Activated CD8-positive, alpha-beta memory T cell treated with anti-CD3 and anti-CD28 coated beads, Interleukin-2, amount 50 U/mL, for 1 hour (primary cell): ENCODE results near the gene OPCML.

ENCODE experiments used
- DNase-seq: peaks from one replicate; pipeline ENCODE4 v3.0.0-alpha.2; 2020; ENCODE audit errors: extremely low read depth

OPCML gene

GRCh38 chr11:133176748-133177147 is 355.6 kb downstream of the OPCML start:
- DNase-seq = no peak

- DNase-seq = no peak
Measured at GRCh38 chr11:133175103-133175502, 357.2 kb downstream of the OPCML start.

DNA sequence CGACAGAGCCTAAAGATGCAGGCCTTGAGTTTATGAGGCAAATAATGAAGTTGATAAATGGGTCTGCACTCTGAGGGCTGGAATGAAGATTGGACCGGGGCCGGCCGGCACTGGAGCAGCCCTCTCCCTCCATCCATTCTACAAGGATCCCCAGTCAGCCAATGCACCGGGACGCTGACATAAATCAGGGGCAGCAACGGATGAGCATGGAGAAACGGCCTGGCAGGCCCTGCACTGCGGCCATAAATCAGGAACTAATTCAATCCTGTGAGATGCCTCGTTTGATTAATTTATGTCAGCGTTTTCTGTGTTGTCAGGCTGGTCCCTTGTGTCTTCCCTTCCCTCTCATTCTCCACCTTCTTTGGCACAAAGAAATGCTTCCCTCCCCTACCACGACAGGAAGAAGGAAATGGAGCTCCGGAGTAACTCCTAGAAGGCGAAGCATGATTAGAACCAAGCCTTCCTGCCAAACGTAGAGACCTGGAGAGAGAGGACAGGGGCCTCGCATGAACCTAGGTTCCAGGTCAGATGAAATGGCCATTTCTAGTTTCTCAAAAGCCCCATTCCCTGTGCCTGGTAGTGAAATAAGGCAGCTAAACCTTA is 358.4 kb downstream of the OPCML start:
- no peak for DNase-seq

- DNase-seq = no peak
Measured at GRCh38 chr11:133172349-133172748, 360.0 kb downstream of the OPCML start.

GRCh38 chr11:133171374-133171773 is 360.9 kb downstream of the OPCML start:
- DNase-seq = no peak

DNA sequence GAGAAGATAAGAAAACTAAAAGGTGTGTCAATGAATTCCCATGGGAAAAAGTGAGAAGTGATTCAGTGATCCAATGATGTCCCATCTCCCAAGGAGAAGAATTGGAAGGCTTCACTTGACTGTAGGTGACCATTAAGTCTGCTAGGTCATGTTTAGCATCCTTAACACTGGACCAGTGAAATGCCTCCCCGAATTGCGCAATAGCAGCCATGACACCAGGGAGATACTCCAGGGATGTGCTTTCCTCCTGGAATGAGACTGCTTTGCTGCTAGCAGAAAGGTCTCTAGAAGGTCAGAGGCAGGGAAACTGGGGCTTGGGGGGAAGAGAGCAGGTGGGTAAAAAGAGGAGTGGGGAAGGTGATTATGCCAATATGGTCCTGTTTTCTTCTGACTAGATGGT is 364.3 kb downstream of the OPCML start:
- DNase-seq = no peak

DNA sequence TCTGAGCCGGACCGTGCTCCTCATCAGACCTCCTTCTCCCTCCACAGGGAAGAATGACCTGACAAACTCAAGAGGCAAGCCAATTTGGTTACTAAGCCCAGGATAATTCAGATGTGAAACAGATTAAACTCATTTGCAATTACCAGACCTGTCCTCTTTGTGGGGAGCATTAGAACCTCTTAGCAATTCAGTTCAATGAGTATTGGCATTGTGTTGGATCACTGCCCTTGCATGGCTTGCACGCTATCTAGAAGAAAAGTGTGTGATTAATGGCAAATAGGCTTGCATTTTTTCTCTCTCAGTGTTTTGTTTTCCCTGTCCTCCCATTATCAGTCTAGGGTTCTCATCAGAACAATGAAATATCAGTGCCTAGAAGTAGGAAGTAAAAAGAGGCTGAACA is 365.6 kb downstream of the OPCML start:
- no peak for DNase-seq

GRCh38 chr11:133164986-133165385 is 367.3 kb downstream of the OPCML start:
- DNase-seq = no peak

DNA sequence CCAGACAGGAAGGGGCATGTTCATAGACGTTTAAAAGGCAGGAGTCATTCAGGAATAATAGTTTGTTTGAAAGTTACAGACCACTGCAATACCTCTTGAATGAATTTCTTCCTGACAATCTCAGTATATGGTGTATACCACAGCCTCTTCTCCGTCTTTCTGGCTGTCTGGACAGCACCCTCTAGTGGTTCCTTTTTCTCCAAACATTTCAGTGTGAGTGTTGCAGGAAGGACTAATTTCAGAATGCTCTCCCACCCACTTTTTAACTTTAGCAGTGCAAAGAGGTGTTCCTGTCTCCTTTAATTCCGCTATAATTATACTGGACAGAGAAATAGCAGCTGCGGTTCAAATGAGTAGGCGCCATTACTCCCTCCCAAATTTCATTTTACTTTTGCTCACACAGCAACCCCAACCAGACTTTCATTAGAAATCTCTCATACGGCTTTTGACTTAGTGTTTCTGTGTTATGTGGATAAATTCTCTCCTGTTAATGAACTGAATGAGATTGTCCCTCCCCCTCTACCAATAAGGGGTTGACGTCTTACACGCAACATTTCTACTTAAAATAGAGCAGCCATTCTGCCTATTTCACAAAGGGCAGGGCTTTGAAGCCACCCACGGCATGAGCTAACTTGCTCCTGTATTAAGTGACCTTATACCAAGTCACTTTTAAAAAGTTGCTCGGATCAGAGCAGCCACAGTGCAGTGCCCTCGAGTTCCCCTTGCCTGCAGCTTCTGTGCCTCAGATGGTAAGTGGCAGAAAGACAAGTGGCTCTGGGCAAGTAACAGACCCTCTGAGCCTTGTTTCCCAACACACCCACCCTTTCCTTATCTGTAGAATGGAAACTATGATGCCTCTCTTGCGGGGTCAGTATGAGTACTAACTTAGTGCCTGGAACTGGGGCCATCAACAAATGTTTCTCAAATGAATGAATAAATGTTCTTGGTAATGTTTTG is 368.6 kb downstream of the OPCML start:
- DNase-seq = no peak

DNA sequence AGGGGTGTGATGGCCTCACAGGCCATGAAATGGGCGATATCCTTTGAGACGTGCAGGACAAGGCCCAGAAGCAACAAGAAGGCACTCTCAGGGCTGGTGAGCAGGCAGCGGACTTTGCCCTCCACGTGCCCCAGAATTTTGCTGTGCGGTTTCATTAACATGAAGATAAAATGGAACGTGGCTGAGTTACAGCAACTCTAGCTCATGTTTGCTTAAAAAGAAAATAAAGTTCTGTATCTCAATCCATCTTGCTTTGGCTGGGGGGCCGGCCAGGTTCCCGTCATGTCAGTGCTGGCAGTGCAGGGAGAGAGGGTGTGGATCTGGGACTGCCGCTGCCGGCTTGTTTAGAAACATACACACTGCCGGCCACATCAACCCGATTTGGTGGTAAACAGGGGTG is 370.1 kb downstream of the OPCML start:
- no peak for DNase-seq

- no peak for DNase-seq
Measured at GRCh38 chr11:133160754-133161153, 371.5 kb downstream of the OPCML start.

GRCh38 chr11:133156986-133157745 is 375.1 kb downstream of the OPCML start:
- DNase-seq = no peak

- no peak for DNase-seq
Measured at GRCh38 chr11:133154781-133155180, 377.5 kb downstream of the OPCML start.

DNA sequence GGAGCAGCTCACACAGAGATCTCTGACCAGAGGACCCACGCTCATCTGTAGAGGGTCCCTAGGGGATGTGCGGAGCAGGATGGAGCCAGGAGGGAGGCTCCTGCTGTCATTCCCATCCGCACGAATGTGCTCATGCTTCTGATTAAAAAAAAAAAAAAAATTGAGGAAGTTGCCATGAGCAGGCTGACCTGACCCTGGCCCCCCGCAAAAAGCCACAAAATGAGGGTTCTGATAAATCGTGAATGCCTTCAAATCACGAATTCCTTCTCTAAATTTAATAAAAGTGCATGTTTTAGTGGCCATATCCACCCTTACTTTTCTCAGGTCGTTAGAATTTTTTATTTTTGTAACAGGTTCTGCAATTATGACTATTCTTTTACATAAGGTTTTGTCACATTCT is 378.2 kb downstream of the OPCML start:
- no peak for DNase-seq

- no peak for DNase-seq
Measured at GRCh38 chr11:133153031-133153430, 379.3 kb downstream of the OPCML start.

DNA sequence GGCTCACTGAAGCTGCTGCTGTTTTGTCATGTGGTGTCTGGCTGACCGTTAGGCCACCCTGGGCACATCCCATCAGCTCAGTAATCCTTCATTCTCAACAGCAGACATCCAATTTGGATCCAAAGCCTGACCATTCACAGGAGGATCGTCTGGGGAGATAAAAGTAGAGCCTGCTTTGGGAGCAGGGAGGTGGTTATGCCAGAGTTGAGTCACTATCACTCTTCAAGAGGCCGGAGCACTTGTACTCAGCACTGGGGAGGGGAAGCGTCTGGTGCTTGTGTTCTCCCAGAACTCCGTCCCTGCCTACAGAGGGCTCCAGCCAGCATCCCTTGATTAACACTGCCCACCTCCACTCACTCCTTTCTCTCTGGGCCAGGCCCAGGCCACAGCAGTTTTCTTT is 382.6 kb downstream of the OPCML start:
- no peak for DNase-seq

GRCh38 chr11:133147625-133148024 is 384.7 kb downstream of the OPCML start:
- no peak for DNase-seq

DNA sequence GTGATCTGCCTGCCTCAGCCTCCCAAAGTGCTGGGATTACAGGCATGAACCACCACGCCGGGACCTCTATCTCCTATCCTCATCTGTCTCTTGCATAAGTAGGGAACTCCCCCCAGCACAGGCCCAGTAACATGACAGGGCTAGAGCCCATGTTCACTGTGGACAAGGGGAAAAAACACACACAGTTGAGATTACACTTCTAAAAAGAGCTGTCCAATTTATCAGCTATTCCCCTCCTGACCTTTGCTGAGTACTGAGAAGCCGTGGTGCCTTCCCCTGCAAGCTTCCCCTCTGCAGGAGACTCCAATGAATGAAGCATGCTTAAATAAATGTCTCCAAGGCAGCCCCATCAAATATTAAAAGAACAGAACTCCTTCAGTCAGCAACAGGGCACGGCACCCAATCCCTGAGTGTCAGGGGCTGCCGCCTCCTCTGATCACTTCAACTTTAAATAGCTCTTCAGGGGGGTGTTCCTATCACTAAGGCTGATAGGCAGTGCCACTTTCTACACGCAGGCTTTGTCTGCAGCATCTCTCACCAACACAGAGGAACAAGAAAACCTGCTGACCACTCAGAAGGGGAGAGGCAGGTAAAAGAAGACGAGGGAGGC is 385.5 kb downstream of the OPCML start:
- no peak for DNase-seq

DNA sequence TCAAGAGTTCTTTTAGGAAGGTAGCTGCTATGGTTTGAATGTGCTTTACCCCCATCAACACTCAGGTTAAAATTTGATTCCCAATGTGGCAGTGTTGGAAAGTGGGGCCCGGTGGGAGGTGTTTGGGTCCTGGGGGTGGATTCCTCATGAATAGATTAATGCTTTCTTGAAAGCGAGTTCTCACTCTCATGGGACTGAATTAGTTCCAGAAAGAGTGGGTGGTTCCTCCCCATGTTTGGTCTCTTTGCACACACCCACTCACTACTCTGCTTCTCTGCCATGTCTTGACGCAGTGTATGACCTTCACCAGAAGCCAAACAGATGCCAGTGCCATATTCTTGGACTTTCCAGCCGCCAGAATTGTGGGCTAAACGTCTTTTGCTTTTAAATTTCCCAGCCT is 394.4 kb downstream of the OPCML start:
- no peak for DNase-seq

DNA sequence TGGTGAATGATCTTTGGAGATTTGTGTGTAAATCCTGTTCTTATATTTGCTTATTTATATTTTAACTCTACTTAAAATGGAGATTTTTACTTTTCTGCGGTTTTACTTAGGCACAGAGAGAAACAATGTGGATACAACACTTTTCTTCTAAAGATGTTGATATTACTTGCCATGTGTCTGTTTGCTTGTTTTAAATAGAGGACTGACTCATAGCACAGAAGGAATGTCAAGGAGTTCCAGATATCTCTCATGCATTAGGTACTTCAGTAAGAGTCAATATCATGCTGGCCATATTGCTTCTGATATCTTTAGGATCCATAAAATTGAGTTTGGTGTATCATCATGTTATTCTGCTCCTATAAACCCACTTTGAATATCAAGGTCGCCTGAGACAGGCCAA is 395.0 kb downstream of the OPCML start:
- no peak for DNase-seq

GRCh38 chr11:133136376-133136775 is 395.9 kb downstream of the OPCML start:
- DNase-seq = no peak
